ENCODE measurements around the gene DNAJC30. TPM values are rescaled to one million over a fixed set of nuclear protein-coding genes. Genes with fewer than 3 reads are reported as not detected.

Gene DNAJC30
- polyA plus RNA-seq, 1 donor (not counting 4 experiments of a cell fraction or from before 2014, with no cell fraction given), result 4.9 TPM

DNA sequence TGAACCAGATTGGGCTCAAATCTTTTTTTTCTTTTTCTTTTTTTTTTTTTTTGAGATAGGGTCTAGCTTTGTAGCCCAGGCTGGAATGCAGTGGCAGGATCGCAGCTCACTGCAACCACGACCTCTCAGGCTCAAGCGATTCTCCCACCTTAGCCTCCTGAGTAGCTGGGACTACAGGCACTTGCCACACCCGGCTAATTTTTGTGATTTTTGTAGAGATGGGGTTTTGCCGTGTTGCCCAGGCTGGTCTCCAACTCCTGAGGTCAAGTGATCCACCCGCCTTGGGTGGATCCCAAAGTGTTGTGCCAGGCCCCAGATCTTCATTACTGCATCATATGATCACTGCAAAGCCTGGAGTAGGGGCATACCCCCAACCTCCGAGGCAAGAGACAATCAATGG, 2.8 kb downstream of the DNAJC30 start:
- H3K4me2 ChIP-seq (ENCODE audit: control insufficient read depth, extremely low read depth, insufficient read depth, low read depth, low read length), result peak overlapping the region; percentile 94
- H4K20me1 ChIP-seq (ENCODE audit: control insufficient read depth, extremely low read depth, insufficient read depth, low read length), result no peaks in the 10 kb centered on the region

DNA sequence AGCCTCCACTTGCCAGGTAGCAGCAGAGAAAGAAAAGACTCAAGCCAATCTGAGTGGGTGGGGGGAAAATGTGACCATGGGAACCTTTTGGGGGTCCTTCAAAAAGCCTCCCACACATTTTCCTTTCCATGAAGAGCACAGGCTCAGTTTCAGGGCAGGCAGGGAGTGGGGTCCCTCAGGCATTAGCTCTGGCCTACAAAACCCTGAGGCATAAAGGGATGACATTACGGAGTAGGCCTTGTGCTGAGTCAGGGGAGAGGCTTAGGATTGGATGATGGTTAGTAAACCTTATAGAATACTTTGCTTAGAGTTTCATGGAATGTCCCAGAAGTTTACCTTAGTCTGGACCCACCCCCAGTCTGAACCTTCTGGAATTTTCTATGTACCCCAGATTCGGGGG, 3.5 kb downstream of the DNAJC30 start:
- Histone ChIP-seq H3K9ac (ENCODE audit: control insufficient read depth, extremely low read depth, insufficient read depth, low read length) (no peak overlapping the region), H4K20me1 (ENCODE audit: control insufficient read depth, extremely low read depth, insufficient read depth, low read length) (peaks cover 2% of the 10 kb centered on the region), H3K4me1 (ENCODE audit: control insufficient read depth, extremely low read depth, insufficient read depth, low read length) (peaks cover 17% of the 10 kb centered on the region), H3K79me2 (ENCODE audit: control insufficient read depth, insufficient read depth, low read length) (peaks cover 57% of the 10 kb centered on the region), H3K27me3 (ENCODE audit: control insufficient read depth, extremely low read depth, insufficient read depth, low read length) (no peaks in the 10 kb centered on the region), H3K4me2 (ENCODE audit: control insufficient read depth, extremely low read depth, insufficient read depth, low read depth, low read length) (no peak overlapping the region), H3K9me1 (ENCODE audit: control insufficient read depth, extremely low read depth, insufficient read depth, low read length) (peaks cover 4% of the 10 kb centered on the region), H3K4me3 (ENCODE audit: control insufficient read depth in 2 of 3, extremely low read depth in 1 of 3, insufficient read depth in 2 of 3, low read depth in 1 of 3, low read length in 3 of 3) (no peak overlapping the region), H3K36me3 (ENCODE audit: control insufficient read depth in 2 of 2, extremely low read depth in 1 of 2, insufficient read depth in 2 of 2, low read length in 2 of 2) (peaks cover 0 to 8% of the 10 kb centered on the region in 2 experiments), H3K27ac (ENCODE audit: control insufficient read depth, insufficient read depth, low read length) (no peak overlapping the region), H2AFZ (ENCODE audit: control insufficient read depth, low read length) (no peak overlapping the region), H3K9me3 (ENCODE audit: control insufficient read depth, low read depth, low read length) (no peaks in the 10 kb centered on the region)
- dilution Hi-C loops (cut with MboI; ENCODE audit: extremely low pct_ligation_motif_present, low sequenced_read_pairs), result no loop called here
- FAIRE-seq (no peak), DNase-seq (ENCODE audit: low read depth, low spot score) (no peak)
- TF ChIP-seq, protein P1, sequence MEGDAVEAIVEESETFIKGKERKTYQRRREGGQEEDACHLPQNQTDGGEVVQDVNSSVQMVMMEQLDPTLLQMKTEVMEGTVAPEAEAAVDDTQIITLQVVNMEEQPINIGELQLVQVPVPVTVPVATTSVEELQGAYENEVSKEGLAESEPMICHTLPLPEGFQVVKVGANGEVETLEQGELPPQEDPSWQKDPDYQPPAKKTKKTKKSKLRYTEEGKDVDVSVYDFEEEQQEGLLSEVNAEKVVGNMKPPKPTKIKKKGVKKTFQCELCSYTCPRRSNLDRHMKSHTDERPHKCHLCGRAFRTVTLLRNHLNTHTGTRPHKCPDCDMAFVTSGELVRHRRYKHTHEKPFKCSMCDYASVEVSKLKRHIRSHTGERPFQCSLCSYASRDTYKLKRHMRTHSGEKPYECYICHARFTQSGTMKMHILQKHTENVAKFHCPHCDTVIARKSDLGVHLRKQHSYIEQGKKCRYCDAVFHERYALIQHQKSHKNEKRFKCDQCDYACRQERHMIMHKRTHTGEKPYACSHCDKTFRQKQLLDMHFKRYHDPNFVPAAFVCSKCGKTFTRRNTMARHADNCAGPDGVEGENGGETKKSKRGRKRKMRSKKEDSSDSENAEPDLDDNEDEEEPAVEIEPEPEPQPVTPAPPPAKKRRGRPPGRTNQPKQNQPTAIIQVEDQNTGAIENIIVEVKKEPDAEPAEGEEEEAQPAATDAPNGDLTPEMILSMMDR (optimal IDR thresholded peaks at IDR 0.05 in 1 of 3, IDR thresholded peaks at IDR 0.05 in 1 of 3, conservative IDR thresholded peaks at IDR 0.05 in 1 of 3; ENCODE audit: extremely low read depth in 1 of 3, insufficient read depth in 2 of 3, low read length in 3 of 3), result no peak
- TF ChIP-seq EZH2 (IDR thresholded peaks at IDR 0.05; ENCODE audit: low read length), result no peak

More for the DNA sequence above, 2.8 kb downstream of the DNAJC30 start:
- H3K27ac ChIP-seq (ENCODE audit: control insufficient read depth, insufficient read depth, low read length), result no peak overlapping the region
- peaks cover 65% of the 10 kb centered on the region for H3K79me2 ChIP-seq (ENCODE audit: control insufficient read depth, insufficient read depth, low read length)
- TF ChIP-seq, protein P1 (optimal IDR thresholded peaks at IDR 0.05 in 1 of 3, IDR thresholded peaks at IDR 0.05 in 1 of 3, conservative IDR thresholded peaks at IDR 0.05 in 1 of 3; ENCODE audit: extremely low read depth in 1 of 3, insufficient read depth in 2 of 3, low read length in 3 of 3), result no peak
- TF ChIP-seq EZH2 (IDR thresholded peaks at IDR 0.05; ENCODE audit: low read length), result no peak
- dilution Hi-C loops (cut with MboI; ENCODE audit: extremely low pct_ligation_motif_present, low sequenced_read_pairs), result no loop called here
- H3K27me3 ChIP-seq (ENCODE audit: control insufficient read depth, extremely low read depth, insufficient read depth, low read length), result no peaks in the 10 kb centered on the region
- no peak overlapping the region for H2AFZ ChIP-seq (ENCODE audit: control insufficient read depth, low read length)
- FAIRE-seq (no peak), DNase-seq (ENCODE audit: low read depth, low spot score) (no peak)
- no peak overlapping the region for H3K4me3 ChIP-seq (ENCODE audit: control insufficient read depth in 2 of 3, extremely low read depth in 1 of 3, insufficient read depth in 2 of 3, low read depth in 1 of 3, low read length in 3 of 3)
- H3K9ac ChIP-seq (ENCODE audit: control insufficient read depth, extremely low read depth, insufficient read depth, low read length), result no peak overlapping the region
- H3K9me1 ChIP-seq (ENCODE audit: control insufficient read depth, extremely low read depth, insufficient read depth, low read length), result peaks cover 4% of the 10 kb centered on the region
- no peaks in the 10 kb centered on the region for H3K9me3 ChIP-seq (ENCODE audit: control insufficient read depth, low read depth, low read length)
- peaks cover 17% of the 10 kb centered on the region for H3K4me1 ChIP-seq (ENCODE audit: control insufficient read depth, extremely low read depth, insufficient read depth, low read length)
- peaks cover 0 to 8% of the 10 kb centered on the region in 2 experiments for H3K36me3 ChIP-seq (ENCODE audit: control insufficient read depth in 2 of 2, extremely low read depth in 1 of 2, insufficient read depth in 2 of 2, low read length in 2 of 2)
